Neural cell (in vitro differentiated cells): ENCODE data around the gene FSIP1. TPM values are rescaled to one million over a fixed set of nuclear protein-coding genes. Genes with fewer than 3 reads are reported as not detected.

Experiments used
- H2AFZ ChIP-seq: fragments of 200-600, 300-800 bp; sonication (generic), shearing (Covaris generic); 2 replicates; pipeline ENCODE4 v1.6.0; 2014; ENCODE audit warnings: low read depth, mild to moderate bottlenecking, antibody characterized with exemption, low read length, moderate library complexity
- H3F3A ChIP-seq: fragments of 200-600 bp; shearing (Covaris generic); 2 replicates; pipeline ENCODE4 v1.6.1; 2016; ENCODE audit warnings: mild to moderate bottlenecking, moderate library complexity, mixed read lengths, antibody characterized with exemption, low read length; ENCODE audit not compliant: insufficient read depth, poor library complexity, severe bottlenecking
- H3K27ac ChIP-seq: fragments of 200-600, 300-800 bp; sonication (generic), shearing (Covaris generic); 2 replicates; pipeline ENCODE4 v1.5.1; 2014; ENCODE audit warnings: mild to moderate bottlenecking, low read length, moderate library complexity
- H3K27me3 ChIP-seq: fragments of 300-800, 200-600 bp; sonication (generic), shearing (Covaris generic); 2 replicates; pipeline ENCODE4 v1.6.0; 2014; ENCODE audit warnings: mild to moderate bottlenecking, low read depth, low read length, moderate library complexity; ENCODE audit not compliant: insufficient read depth
- H3K36me3 ChIP-seq: fragments of 300-800, 200-600 bp; sonication (generic), shearing (Covaris generic); 2 replicates; pipeline ENCODE4 v1.5.1; 2014; ENCODE audit warnings: mild to moderate bottlenecking, antibody characterized with exemption, low read length, moderate library complexity; ENCODE audit not compliant: insufficient read depth
- H3K4me2 ChIP-seq: fragments of 300-800, 200-600 bp; sonication (generic), shearing (Covaris generic); 2 replicates; pipeline ENCODE4 v1.6.0; 2014; ENCODE audit warnings: mild to moderate bottlenecking, low read length
- H3K4me3 ChIP-seq: fragments of 300-800, 200-600 bp; sonication (generic), shearing (Covaris generic); 2 replicates; pipeline ENCODE4 v1.5.1; 2014; ENCODE audit warnings: mild to moderate bottlenecking, low read length, moderate library complexity
- H3K79me2 ChIP-seq: fragments of 200-600 bp; shearing (Covaris generic); replicated peaks from 2 replicates; pipeline ENCODE4 v1.6.0; 2014; ENCODE audit warnings: mild to moderate bottlenecking, low read length, moderate library complexity; ENCODE audit not compliant: insufficient read depth
- H3K9ac ChIP-seq: fragments of 300-800, 200-600 bp; sonication (generic), shearing (Covaris generic); 2 replicates; pipeline ENCODE4 v1.6.1; 2016; ENCODE audit warnings: mild to moderate bottlenecking, low read length, mixed read lengths
- H3K9me2 ChIP-seq: fragments of 200-600 bp; shearing (Covaris generic); 2 replicates; pipeline ENCODE4 v1.6.1; 2016; ENCODE audit warnings: mild to moderate bottlenecking, low read length, mixed read lengths; ENCODE audit not compliant: insufficient read depth
- H3K9me3 ChIP-seq: fragments of 200-600, 300-800 bp; sonication (generic), shearing (Covaris generic); 2 replicates; pipeline ENCODE4 v1.6.1; 2016; ENCODE audit warnings: mild to moderate bottlenecking, mixed run types, low read length, moderate library complexity, mixed read lengths
- H4K20me1 ChIP-seq: fragments of 200-600 bp; shearing (Covaris generic); 2 replicates; pipeline ENCODE4 v1.6.1; 2016; ENCODE audit warnings: mild to moderate bottlenecking, mixed run types; ENCODE audit not compliant: insufficient read depth
- CTCF ChIP-seq: fragments of 450-650 bp; IDR thresholded peaks from 2 replicates; pipeline ENCODE4 v1.5.1; 2014; ENCODE audit warnings: antibody characterized with exemption, mild to moderate bottlenecking, moderate library complexity; ENCODE audit not compliant: poor library complexity, severe bottlenecking
- EP300 ChIP-seq: fragments of 450-650 bp; conservative IDR thresholded peaks from 2 replicates; pipeline ENCODE4 v1.6.1; 2014; ENCODE audit warnings: antibody characterized with exemption, mild to moderate bottlenecking, moderate library complexity; ENCODE audit not compliant: poor library complexity, severe bottlenecking
- EZH2 ChIP-seq: fragments of 200-600, 300-800 bp; shearing (Covaris generic), sonication (generic); IDR thresholded peaks from 2 replicates; pipeline ENCODE4 v1.6.1; 2014; ENCODE audit warnings: antibody characterized with exemption, low read length, borderline replicate concordance, mild to moderate bottlenecking; ENCODE audit not compliant: insufficient read depth, poor library complexity, severe bottlenecking
- POLR2AphosphoS5 ChIP-seq: IDR thresholded peaks from 2 replicates; pipeline ENCODE4 v1.6.1; 2012
- RAD21 ChIP-seq: fragments of 450-650 bp; conservative IDR thresholded peaks from 2 replicates; pipeline ENCODE4 v1.6.1; 2014; ENCODE audit warnings: antibody characterized with exemption, mild to moderate bottlenecking, moderate library complexity
- REST ChIP-seq: IDR thresholded peaks from 2 replicates; pipeline ENCODE4 v1.6.1; 2012; ENCODE audit warnings: borderline replicate concordance
- SMC3 ChIP-seq: fragments of 450-650 bp; conservative IDR thresholded peaks from 2 replicates; pipeline ENCODE4 v1.6.1; 2014; ENCODE audit warnings: antibody characterized with exemption, mild to moderate bottlenecking, moderate library complexity; ENCODE audit not compliant: poor library complexity
- TAF1 ChIP-seq: IDR thresholded peaks from 2 replicates; pipeline ENCODE4 v1.6.1; 2012; ENCODE audit warnings: low read depth
- polyA plus RNA-seq: library from polyadenylated mRNA; depleted of rRNA; stranded (reverse); fragments of >200 nt; gene quantifications from 2 replicates; pipeline ENCODE4 v1.2.3, GENCODE V29; 2014

Gene FSIP1
- polyA plus RNA-seq, 1 donor from 2014 or later: 3.8 TPM

- Histone ChIP-seq H3K79me2 (no peaks in the 10 kb centered on the region), H3K4me2 (no peak overlapping the region), H3K4me3 (no peak overlapping the region), H3K36me3 (no peaks in the 10 kb centered on the region), H3K9me3 (no peaks in the 10 kb centered on the region), H3K9me2 (no peaks in the 10 kb centered on the region), H3F3A (no peaks in the 10 kb centered on the region), H3K9ac (no peak overlapping the region), H2AFZ (no peak overlapping the region), H3K27me3 (no peaks in the 10 kb centered on the region), H4K20me1 (no peaks in the 10 kb centered on the region), H3K27ac (no peak overlapping the region)
- TF ChIP-seq EP300 (no peak), POLR2AphosphoS5 (no peak), CTCF (no peak)
Observed at GRCh38 chr15:39618063-39618823, 164.4 kb downstream of the FSIP1 start.

GRCh38 chr15:39616731-39617455 is 165.7 kb downstream of the FSIP1 start:
- Histone ChIP-seq H3K27ac (no peak overlapping the region), H3F3A (no peaks in the 10 kb centered on the region), H3K9me3 (no peaks in the 10 kb centered on the region), H3K27me3 (no peaks in the 10 kb centered on the region), H3K36me3 (no peaks in the 10 kb centered on the region), H4K20me1 (no peaks in the 10 kb centered on the region), H3K9me2 (no peaks in the 10 kb centered on the region), H2AFZ (no peak overlapping the region), H3K79me2 (no peaks in the 10 kb centered on the region), H3K4me3 (no peak overlapping the region), H3K9ac (no peak overlapping the region), H3K4me2 (no peak overlapping the region)
- TF ChIP-seq POLR2AphosphoS5 (no peak), TAF1 (no peak), EZH2 (no peak), RAD21 (no peak), REST (no peak), EP300 (no peak), SMC3 (no peak)
